OCI-M2 (cell line): ENCODE measurements around the gene ZP1.

Experiments
- DNase-seq: peaks from one replicate; lab custom pipeline; 2025; ENCODE audit not compliant: unreplicated experiment; lab: John Stamatoyannopoulos, UW

ZP1 gene

GRCh38 chr11:60858731-60859464 is 8.4 kb upstream of the ZP1 start:
- DNase-seq, result no peak

DNA sequence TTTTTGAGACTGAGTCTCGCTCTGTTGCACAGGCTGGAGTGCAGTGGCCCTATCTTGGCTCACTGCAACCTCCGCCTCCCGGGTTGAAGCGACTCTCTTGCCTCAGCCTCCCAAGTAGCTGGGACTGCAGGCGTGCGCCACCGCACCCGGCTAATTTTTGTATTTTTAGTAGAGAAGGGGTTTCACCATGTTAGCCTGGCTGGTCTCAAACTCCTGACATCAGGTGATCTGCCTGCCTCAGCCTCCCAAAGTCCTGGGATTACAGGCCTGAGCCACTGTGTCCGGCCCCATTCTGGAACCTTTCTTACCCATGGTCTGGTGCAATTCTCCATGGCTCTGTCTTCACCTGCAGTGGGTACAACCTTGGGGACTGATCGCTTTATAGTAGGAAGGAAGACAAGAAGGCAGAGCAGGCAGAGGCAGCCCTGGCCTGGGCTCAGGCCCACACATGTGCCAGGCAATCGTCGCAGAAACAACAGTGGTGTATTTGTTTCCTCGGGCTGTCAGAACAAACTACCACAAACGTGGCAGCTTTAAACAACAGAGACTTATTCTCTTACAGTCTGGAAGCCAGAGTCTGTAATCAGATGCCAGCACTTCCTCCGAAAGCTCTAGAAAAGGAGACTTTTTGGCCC is 7.6 kb upstream of the ZP1 start:
- no peak for DNase-seq

GRCh38 chr11:60860943-60861342 is 6.4 kb upstream of the ZP1 start:
- DNase-seq, result no peak

DNA sequence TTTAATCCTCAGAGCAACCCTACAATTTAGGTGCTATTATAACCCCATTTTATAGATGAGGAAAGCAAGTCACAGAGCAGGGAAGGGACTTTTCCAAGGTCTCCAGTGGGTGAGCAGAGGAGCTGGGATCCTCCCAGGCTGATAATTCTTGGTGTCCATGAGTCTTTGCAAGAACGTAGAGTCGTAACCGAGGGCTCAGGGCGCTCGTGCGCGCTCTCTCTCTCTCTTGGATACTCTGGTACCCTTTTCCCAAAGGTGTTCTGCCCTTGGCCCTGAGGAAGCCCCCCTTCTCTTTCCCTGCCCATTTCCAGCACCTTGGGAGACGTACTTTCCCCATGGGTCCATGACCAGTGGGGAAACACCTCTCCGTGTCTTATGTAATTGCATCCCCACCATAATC is 5.2 kb upstream of the ZP1 start:
- no peak for DNase-seq

DNA sequence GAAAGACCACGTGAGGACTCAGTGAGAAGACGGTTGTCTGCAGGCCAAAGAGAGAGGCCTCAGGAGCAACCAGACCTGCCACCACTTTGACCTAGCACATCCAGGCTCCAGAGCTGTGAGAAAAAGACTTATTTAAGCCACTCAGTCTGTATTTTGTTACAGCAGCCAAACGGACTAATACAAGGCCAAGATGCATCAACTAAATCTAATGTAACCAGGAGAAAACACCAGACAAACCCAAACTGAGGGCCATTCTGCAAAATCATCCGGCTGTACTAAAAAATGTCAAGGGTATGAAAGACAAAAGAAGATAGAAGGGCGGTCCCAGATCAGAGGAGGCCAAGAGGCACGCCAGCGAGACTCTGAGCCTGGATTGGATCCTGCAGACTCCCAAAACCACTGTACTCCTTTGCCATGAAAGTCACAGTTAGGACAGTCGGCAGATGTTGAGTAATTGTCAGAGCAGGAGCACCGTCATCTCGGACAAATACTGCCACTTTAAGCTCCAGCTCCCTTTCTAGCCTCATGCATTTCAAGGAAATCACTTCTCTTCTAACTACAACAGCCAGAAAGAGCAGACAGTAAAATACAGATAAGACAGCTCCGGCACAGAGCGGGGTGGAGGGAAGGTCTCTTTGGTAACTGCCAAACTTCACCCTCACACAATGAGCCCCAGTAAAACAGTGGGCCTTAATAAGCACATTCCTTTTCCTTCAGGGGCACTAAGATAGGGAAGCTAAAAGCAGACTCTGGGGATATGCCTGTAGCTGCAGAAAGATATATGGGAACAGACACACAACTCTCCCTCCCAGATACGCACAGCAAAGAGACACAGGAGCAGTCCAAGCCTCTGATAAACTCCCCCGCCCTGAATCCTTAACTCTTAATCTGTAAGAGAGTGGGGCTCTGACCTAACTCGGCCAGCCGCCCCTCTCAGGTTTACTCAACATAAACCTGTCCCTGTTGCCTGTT is 3.5 kb upstream of the ZP1 start:
- no peak for DNase-seq

- DNase-seq, result no peak
These were observed 2.4 kb upstream of the ZP1 start for GRCh38 chr11:60864856-60865513.

- DNase-seq, result no peak
These were observed 734 bp downstream of the ZP1 start for GRCh38 chr11:60867871-60868681.

GRCh38 chr11:60868682-60869450 is 1.5 kb downstream of the ZP1 start:
- no peak for DNase-seq

DNA sequence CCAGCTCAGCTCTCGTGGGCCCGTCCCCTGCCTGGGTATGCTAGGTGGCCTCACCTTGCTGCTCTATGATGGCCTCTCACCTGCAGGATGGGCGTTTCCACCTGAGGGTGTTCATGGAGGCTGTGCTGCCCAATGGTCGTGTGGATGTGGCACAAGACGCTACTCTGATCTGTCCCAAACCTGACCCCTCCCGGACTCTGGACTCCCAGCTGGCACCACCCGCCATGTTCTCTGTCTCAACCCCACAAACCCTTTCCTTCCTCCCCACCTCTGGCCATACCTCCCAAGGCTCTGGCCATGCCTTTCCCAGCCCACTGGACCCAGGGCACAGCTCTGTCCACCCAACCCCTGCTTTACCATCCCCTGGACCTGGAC is 2.1 kb downstream of the ZP1 start:
- DNase-seq, result no peak

GRCh38 chr11:60870276-60870675 is 2.9 kb downstream of the ZP1 start:
- no peak for DNase-seq

DNA sequence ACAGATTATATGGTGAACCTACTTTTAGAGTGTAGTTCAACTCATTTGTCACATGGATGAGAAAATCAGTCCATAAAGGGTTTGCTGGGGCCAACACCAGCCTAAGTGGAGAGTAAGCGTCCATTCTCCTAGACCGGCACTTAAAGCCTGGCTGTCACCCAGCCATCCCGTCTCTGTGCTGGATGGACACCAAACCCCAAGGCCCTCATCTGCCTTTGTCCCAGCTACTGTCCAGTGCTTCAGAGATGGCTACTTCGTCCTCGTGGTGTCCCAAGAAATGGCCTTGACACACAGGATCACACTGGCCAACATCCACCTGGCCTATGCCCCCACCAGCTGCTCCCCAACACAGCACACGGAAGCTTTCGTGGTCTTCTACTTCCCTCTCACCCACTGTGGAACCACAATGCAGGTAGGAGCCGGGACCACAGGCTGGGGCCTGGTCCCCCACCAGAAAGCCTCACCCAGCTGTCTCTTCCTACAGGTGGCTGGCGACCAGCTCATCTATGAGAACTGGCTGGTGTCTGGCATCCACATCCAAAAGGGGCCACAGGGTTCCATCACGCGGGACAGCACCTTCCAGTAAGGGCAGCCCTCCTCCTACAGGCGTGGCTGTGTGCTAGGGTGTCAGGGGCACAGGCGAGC is 3.5 kb downstream of the ZP1 start:
- DNase-seq, result no peak

DNA sequence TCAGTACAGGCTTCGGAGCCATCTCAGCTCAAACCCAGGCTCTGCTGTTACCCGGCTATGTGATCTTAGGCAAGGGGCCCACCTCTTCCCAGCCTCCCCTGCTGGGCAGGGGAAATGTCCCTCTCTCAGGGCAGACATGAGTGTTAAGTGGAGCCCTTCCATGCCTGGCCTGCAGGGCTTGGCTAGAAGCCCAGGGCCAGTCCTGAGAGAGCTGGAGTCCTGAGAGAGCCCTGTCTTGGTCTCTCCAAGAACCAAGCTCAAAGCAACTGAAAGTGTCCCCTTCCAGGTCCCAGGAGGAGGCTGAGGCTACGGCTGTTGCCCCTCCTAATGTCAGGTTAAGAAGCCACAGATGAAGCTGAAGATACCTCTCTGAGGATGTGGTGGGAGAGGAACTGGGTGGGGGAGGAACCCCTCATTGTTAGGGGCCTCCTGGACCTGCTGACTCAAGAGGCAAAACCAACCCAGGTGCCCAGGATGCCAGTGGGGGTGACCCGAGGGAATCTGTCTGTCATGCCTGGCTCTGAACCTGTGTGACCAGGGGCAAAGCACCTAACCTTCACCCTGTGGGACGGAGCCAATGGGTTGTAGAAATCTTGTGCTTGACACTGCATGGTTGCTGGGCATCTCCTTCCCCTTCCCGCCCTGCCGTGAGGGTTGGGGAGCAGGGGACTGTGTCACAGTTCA is 4.2 kb downstream of the ZP1 start:
- DNase-seq, result no peak

DNA sequence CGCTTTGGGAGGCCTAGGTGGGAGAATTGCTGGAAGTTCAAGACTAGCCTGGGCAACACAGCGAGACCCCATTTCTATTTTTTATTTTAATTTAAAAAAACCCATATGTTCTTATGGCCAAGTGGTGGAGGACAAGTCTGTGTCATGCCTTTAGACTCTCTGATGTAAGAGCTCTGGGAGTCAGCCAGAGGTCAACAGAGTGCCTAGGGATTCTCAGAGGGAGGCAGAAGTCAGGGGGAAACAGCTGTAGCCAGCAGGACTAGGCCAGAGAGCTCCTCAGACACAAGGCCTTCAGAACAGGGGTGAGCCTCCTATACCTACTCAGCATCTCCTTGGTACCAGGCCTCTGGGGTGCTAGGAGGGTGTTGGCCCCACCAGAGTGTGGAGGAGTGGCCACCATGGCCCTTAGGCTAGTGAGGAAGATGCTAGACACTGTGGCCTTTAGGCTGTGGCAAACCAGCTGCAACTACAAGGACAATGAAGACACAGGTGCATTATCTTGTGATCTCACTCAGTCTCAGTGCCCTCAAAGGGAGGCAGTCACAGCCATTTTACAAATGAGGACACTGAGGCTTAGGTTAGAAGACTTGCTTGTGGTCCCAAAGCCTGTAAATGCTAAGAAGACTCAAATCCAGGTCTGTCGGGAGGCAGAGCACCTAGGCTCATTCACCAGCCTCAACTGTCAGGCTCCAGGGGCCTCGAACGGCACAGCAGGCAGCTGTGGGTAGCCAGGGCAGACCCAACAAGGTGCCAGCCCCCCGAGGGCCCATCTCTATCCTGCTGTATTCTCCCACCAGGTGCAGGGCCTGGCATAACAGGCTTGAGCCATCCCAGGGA is 5.0 kb downstream of the ZP1 start:
- DNase-seq, result no peak

GRCh38 chr11:60872961-60873524 is 5.7 kb downstream of the ZP1 start:
- no peak for DNase-seq

DNA sequence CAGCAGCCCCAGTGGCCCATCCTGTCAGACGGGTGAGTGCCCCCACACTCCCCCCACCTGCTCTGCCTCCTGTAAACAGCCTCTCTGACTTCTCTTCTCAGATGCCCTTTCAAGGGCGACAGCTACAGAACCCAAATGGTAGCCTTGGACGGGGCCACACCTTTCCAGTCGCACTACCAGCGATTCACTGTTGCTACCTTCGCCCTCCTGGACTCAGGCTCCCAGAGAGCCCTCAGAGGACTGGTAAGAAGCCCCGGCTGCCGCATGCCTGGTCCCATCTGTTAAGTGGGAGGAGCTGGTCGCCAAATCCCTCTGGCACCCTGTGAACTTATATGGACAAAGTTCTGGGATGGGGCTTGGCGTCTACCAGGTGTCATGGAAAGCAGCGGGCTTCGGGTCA is 6.2 kb downstream of the ZP1 start:
- DNase-seq, result no peak

DNA sequence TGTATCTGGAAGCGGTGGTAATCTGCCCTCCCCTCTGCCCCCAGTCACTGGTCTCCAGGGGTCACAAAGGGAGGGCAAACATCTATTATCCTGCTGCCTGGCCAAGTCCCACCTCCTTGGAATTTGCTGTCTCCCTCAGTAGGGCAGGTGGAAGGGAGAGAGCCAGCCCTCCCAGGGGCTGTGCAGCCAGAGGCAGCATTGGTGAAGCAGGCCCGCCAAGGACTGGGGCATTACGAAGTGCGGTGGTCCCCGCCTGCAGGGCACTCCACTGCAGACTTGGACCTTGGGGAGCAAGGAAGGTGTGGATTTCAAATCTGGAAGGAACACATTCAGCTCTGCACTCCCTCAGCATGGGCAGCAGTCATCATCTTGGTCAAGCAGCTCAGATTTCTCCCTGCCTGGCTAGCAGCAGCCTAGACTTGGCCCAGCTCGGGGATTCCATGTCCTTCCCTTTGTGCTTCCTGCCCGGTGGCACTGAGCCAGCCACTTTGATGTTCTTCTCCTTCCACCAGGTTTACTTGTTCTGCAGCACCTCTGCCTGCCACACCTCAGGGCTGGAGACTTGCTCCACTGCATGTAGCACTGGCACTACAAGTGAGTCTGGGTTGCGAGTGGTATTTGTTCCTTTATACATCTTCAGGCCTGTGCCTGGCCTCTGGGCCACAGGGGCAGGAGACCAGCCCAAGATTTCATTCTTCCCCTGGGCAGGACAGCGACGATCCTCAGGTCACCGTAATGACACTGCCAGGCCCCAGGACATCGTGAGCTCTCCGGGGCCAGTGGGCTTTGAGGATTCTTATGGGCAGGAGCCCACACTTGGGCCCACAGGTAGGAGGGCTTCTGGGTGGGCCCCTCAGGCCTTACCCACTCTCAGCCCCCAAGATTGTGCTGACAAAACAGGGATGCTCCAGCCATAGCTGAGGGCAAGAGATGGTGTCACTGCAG is 7.4 kb downstream of the ZP1 start:
- no peak for DNase-seq
